ENCODE measurements around the gene SNX18.

Gene SNX18

GRCh38 chr5:54558362-54558761, 40.8 kb downstream of the SNX18 start:
- DNase-seq = no peak
- CTCF ChIA-PET = interaction anchor here (0.6 kb wide), 1 partner anchor 1510 kb away, joined by 3 read pairs; no protein-coding TSS in a partner anchor
- no peaks in the 10 kb centered on the region for H3K27me3 Mint-ChIP-seq
- H3K4me3 Mint-ChIP-seq = no peak overlapping the region
- peaks cover 8% of the 10 kb centered on the region for H3K9me3 Mint-ChIP-seq
- H3K36me3 Mint-ChIP-seq = peaks cover 3% of the 10 kb centered on the region
- H3K4me1 Mint-ChIP-seq = no peaks in the 10 kb centered on the region
- H3K27ac Mint-ChIP-seq = no peak overlapping the region

GRCh38 chr5:54561651-54562050, 44.1 kb downstream of the SNX18 start:
- CTCF ChIA-PET = no interaction called here

DNA sequence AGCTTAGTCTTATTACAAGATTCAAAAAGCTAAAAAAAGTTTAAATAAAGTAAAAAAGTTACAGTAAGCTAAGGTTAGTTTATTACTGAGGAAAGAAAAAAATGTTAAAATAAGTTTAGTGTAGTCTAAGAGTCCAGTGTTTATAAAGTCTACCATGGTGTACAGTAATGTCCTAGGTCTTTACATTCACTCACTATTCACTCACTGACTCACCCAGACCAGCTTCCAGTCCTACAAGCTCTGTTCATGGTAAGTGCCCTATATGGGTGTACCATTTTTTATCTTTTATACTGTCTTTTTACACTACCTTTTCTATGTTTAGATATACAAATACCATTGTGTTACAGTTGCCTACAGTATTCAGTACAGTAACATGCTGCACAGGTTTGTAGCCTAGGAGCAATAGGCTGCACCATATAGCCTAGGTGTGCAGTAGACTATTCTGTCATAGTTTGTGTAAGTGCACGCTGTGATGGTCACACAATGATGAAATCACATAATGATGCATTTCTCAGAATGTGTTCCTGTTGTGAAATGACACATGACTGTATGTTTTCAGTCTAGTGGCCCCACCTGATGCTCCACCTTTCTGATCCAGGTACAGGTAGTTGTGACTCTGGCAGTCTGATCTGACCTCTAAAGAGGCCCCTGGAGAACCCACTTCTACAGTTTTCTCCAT, 45.7 kb downstream of the SNX18 start:
- CTCF ChIA-PET = interaction anchor here (0.7 kb wide), 1 partner anchor 282 kb away, joined by 3 read pairs; no protein-coding TSS in a partner anchor
- Mint-ChIP-seq H3K36me3 (peaks cover 3% of the 10 kb centered on the region), H3K9me3 (peaks cover 8% of the 10 kb centered on the region), H3K27ac (no peak overlapping the region), H3K4me3 (no peak overlapping the region), H3K27me3 (no peaks in the 10 kb centered on the region), H3K4me1 (no peaks in the 10 kb centered on the region)
- no peak for DNase-seq

More at GRCh38 chr5:54561651-54562050, 44.1 kb downstream of the SNX18 start:
- DNase-seq = no peak
- H3K4me1 Mint-ChIP-seq = no peaks in the 10 kb centered on the region
- H3K36me3 Mint-ChIP-seq = peaks cover 3% of the 10 kb centered on the region
- no peak overlapping the region for H3K27ac Mint-ChIP-seq
- H3K9me3 Mint-ChIP-seq = peaks cover 8% of the 10 kb centered on the region
- no peak overlapping the region for H3K4me3 Mint-ChIP-seq
- no peaks in the 10 kb centered on the region for H3K27me3 Mint-ChIP-seq

- Mint-ChIP-seq H3K4me3 (no peak overlapping the region), H3K36me3 (no peaks in the 10 kb centered on the region), H3K27ac (no peak overlapping the region), H3K27me3 (peaks cover 3% of the 10 kb centered on the region), H3K4me1 (no peaks in the 10 kb centered on the region), H3K9me3 (no peaks in the 10 kb centered on the region)
- CTCF ChIA-PET = no interaction called here
- DNase-seq = no peak
Observed at GRCh38 chr5:54567996-54568395, 50.4 kb downstream of the SNX18 start.

- Mint-ChIP-seq H3K27ac (no peak overlapping the region), H3K4me1 (peaks cover 11% of the 10 kb centered on the region), H3K9me3 (no peaks in the 10 kb centered on the region), H3K36me3 (no peaks in the 10 kb centered on the region), H3K4me3 (no peak overlapping the region), H3K27me3 (peaks cover 7% of the 10 kb centered on the region)
- CTCF ChIA-PET = no interaction called here
- no peak for DNase-seq
Observed at GRCh38 chr5:54570916-54571315, 53.4 kb downstream of the SNX18 start.

GRCh38 chr5:54571462-54571861, 53.9 kb downstream of the SNX18 start:
- no peaks in the 10 kb centered on the region for H3K9me3 Mint-ChIP-seq
- no peak for DNase-seq
- H3K36me3 Mint-ChIP-seq = no peaks in the 10 kb centered on the region
- CTCF ChIA-PET = no interaction called here
- H3K27ac Mint-ChIP-seq = no peak overlapping the region
- no peak overlapping the region for H3K4me3 Mint-ChIP-seq
- peaks cover 7% of the 10 kb centered on the region for H3K27me3 Mint-ChIP-seq
- peaks cover 11% of the 10 kb centered on the region for H3K4me1 Mint-ChIP-seq

DNA sequence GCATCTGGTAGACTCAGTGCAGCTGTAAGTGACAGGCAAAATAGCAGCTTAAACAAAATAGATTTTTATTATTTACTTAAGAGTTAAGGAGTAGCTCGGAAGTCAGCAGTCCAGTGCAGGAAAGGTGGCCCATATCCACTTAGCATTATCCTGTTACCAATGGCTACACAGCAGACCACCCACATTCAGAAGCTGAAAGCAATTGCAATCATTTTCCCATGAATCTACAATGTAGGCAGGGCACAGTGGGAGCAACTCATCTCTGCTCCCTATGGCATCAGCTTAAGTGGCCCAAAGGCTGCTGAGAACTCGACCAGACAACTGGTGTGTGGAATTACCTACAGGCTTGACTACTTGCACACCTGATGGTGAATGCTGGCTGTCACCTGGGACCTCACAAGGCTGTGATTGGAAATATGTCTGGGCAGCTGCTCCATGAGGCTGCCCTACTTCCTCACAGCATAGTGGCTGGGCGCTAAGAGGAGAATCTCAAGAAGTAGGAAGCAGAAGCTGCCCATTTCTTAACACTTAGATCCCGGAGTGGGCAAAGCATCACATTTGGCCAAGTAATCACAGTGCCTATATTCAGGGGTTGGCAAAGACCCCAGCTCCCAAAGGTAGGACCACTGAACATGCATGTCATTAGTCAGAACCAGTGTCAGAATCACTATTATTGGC, 56.4 kb downstream of the SNX18 start:
- Mint-ChIP-seq H3K27ac (peak overlapping the region; percentile 3), H3K9me3 (no peaks in the 10 kb centered on the region), H3K4me3 (no peak overlapping the region), H3K4me1 (peaks cover 11% of the 10 kb centered on the region), H3K36me3 (no peaks in the 10 kb centered on the region), H3K27me3 (peaks cover 13% of the 10 kb centered on the region)
- CTCF ChIA-PET = interaction anchor here (0.5 kb wide), 1 partner anchor 271 kb away, joined by 3 read pairs; no protein-coding TSS in a partner anchor
- no peak for DNase-seq

GRCh38 chr5:54577528-54577927, 60.0 kb downstream of the SNX18 start:
- H3K4me1 Mint-ChIP-seq = peaks cover 17% of the 10 kb centered on the region
- H3K9me3 Mint-ChIP-seq = no peaks in the 10 kb centered on the region
- CTCF ChIA-PET = no interaction called here

GRCh38 chr5:54577937-54578653, 60.5 kb downstream of the SNX18 start:
- Mint-ChIP-seq H3K9me3 (no peaks in the 10 kb centered on the region), H3K27me3 (peaks cover 18% of the 10 kb centered on the region), H3K4me3 (no peak overlapping the region), H3K4me1 (peaks cover 17% of the 10 kb centered on the region), H3K36me3 (no peaks in the 10 kb centered on the region), H3K27ac (no peak overlapping the region)
- CTCF ChIA-PET = interaction anchor here (1.3 kb wide), 1 partner anchor 267 kb away, joined by 3 read pairs; no protein-coding TSS in a partner anchor
- no peak for DNase-seq

More at GRCh38 chr5:54577528-54577927, 60.0 kb downstream of the SNX18 start:
- DNase-seq = no peak
- H3K36me3 Mint-ChIP-seq = no peaks in the 10 kb centered on the region
- H3K4me3 Mint-ChIP-seq = no peak overlapping the region
- H3K27ac Mint-ChIP-seq = no peak overlapping the region
- H3K27me3 Mint-ChIP-seq = peaks cover 18% of the 10 kb centered on the region

DNA sequence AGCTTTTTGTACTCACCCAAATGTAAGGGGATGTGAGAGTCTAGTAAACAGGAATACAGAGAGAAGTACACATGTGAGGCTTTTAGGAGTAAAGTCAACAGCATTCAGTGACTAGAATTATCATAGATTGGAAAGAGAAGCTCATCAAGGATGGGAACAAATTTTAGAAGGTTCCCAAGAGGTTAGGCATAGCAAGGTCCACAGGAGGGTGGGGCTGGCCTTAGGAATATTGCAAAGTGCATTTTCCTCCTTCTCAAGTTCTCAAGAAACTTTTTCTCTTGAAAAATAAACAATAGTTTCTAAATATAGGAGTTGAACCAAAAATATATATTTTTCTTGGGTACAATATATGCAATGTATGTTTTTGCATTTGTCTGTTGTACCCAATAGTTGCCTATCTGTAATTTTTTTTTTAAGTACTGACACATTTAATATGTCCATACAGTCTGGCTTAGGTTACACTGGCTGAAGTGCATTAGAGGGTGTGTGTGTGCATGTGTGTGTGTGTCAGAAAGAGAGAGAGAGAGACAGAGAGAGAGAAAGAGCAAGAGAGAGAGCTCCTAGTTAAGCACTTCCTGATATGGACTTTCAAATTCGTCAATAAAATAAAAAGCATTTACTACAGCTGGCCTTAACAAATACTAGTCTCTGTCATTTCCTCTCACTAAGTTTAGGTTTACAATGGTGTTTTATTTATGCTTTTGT, 62.2 kb downstream of the SNX18 start:
- H3K27ac Mint-ChIP-seq = no peak overlapping the region
- H3K4me1 Mint-ChIP-seq = peaks cover 10% of the 10 kb centered on the region
- no peaks in the 10 kb centered on the region for H3K9me3 Mint-ChIP-seq
- H3K36me3 Mint-ChIP-seq = no peaks in the 10 kb centered on the region
- H3K27me3 Mint-ChIP-seq = peaks cover 18% of the 10 kb centered on the region
- no peak for DNase-seq
- CTCF ChIA-PET = interaction anchor here (1.9 kb wide), 1 partner anchor 63 kb away, joined by 5 read pairs; no protein-coding TSS in a partner anchor
- H3K4me3 Mint-ChIP-seq = no peak overlapping the region

- H3K9me3 Mint-ChIP-seq = peaks cover 5% of the 10 kb centered on the region
- CTCF ChIA-PET = no interaction called here
- H3K4me3 Mint-ChIP-seq = no peak overlapping the region
- H3K27ac Mint-ChIP-seq = no peak overlapping the region
- H3K4me1 Mint-ChIP-seq = peaks cover 6% of the 10 kb centered on the region
- no peaks in the 10 kb centered on the region for H3K36me3 Mint-ChIP-seq
- peaks cover 14% of the 10 kb centered on the region for H3K27me3 Mint-ChIP-seq
- no peak for DNase-seq
Observed at GRCh38 chr5:54580997-54581811, 63.6 kb downstream of the SNX18 start.

- Mint-ChIP-seq H3K9me3 (peaks cover 10% of the 10 kb centered on the region), H3K36me3 (no peaks in the 10 kb centered on the region), H3K27ac (no peak overlapping the region), H3K4me3 (no peak overlapping the region), H3K4me1 (peaks cover 6% of the 10 kb centered on the region), H3K27me3 (peaks cover 14% of the 10 kb centered on the region)
- CTCF ChIA-PET = interaction anchor here (0.6 kb wide), 1 partner anchor 1608 kb away, joined by 3 read pairs; no protein-coding TSS in a partner anchor
- no peak for DNase-seq
Observed at GRCh38 chr5:54581831-54582548, 64.4 kb downstream of the SNX18 start.

- Mint-ChIP-seq H3K36me3 (no peaks in the 10 kb centered on the region), H3K9me3 (peaks cover 17% of the 10 kb centered on the region), H3K27ac (no peak overlapping the region), H3K27me3 (peaks cover 2% of the 10 kb centered on the region), H3K4me1 (no peaks in the 10 kb centered on the region), H3K4me3 (no peak overlapping the region)
- no peak for DNase-seq
- CTCF ChIA-PET = no interaction called here
Observed at GRCh38 chr5:54586336-54586735, 68.8 kb downstream of the SNX18 start.

Measured in activated naive CD4-positive, alpha-beta T cell treated with anti-CD3 and anti-CD28 coated beads, Interleukin-2, amount 10 ng/mL, durations not matched to agents 7 days and 5 days (primary cell).